Neural cell (in vitro differentiated cells): ENCODE results near the gene SLC16A4. TPM values are rescaled to one million over a fixed set of nuclear protein-coding genes. Genes with fewer than 3 reads are reported as not detected.

ENCODE experiments used
- H2AFZ ChIP-seq: fragments of 200-600, 300-800 bp; sonication (generic), shearing (Covaris generic); 2 replicates; pipeline ENCODE4 v1.6.0; 2014; ENCODE audit warnings: low read depth, mild to moderate bottlenecking, antibody characterized with exemption, low read length, moderate library complexity
- H3F3A ChIP-seq: fragments of 200-600 bp; shearing (Covaris generic); 2 replicates; pipeline ENCODE4 v1.6.1; 2016; ENCODE audit warnings: mild to moderate bottlenecking, moderate library complexity, mixed read lengths, antibody characterized with exemption, low read length; ENCODE audit not compliant: insufficient read depth, poor library complexity, severe bottlenecking
- H3K27ac ChIP-seq: fragments of 200-600, 300-800 bp; sonication (generic), shearing (Covaris generic); 2 replicates; pipeline ENCODE4 v1.5.1; 2014; ENCODE audit warnings: mild to moderate bottlenecking, low read length, moderate library complexity
- H3K27me3 ChIP-seq: fragments of 300-800, 200-600 bp; sonication (generic), shearing (Covaris generic); 2 replicates; pipeline ENCODE4 v1.6.0; 2014; ENCODE audit warnings: mild to moderate bottlenecking, low read depth, low read length, moderate library complexity; ENCODE audit not compliant: insufficient read depth
- H3K36me3 ChIP-seq: fragments of 300-800, 200-600 bp; sonication (generic), shearing (Covaris generic); 2 replicates; pipeline ENCODE4 v1.5.1; 2014; ENCODE audit warnings: mild to moderate bottlenecking, antibody characterized with exemption, low read length, moderate library complexity; ENCODE audit not compliant: insufficient read depth
- H3K4me2 ChIP-seq: fragments of 300-800, 200-600 bp; sonication (generic), shearing (Covaris generic); 2 replicates; pipeline ENCODE4 v1.6.0; 2014; ENCODE audit warnings: mild to moderate bottlenecking, low read length
- H3K4me3 ChIP-seq: fragments of 300-800, 200-600 bp; sonication (generic), shearing (Covaris generic); 2 replicates; pipeline ENCODE4 v1.5.1; 2014; ENCODE audit warnings: mild to moderate bottlenecking, low read length, moderate library complexity
- H3K79me2 ChIP-seq: fragments of 200-600 bp; shearing (Covaris generic); replicated peaks from 2 replicates; pipeline ENCODE4 v1.6.0; 2014; ENCODE audit warnings: mild to moderate bottlenecking, low read length, moderate library complexity; ENCODE audit not compliant: insufficient read depth
- H3K9ac ChIP-seq: fragments of 300-800, 200-600 bp; sonication (generic), shearing (Covaris generic); 2 replicates; pipeline ENCODE4 v1.6.1; 2016; ENCODE audit warnings: mild to moderate bottlenecking, low read length, mixed read lengths
- H3K9me2 ChIP-seq: fragments of 200-600 bp; shearing (Covaris generic); 2 replicates; pipeline ENCODE4 v1.6.1; 2016; ENCODE audit warnings: mild to moderate bottlenecking, low read length, mixed read lengths; ENCODE audit not compliant: insufficient read depth
- H3K9me3 ChIP-seq: fragments of 200-600, 300-800 bp; sonication (generic), shearing (Covaris generic); 2 replicates; pipeline ENCODE4 v1.6.1; 2016; ENCODE audit warnings: mild to moderate bottlenecking, mixed run types, low read length, moderate library complexity, mixed read lengths
- H4K20me1 ChIP-seq: fragments of 200-600 bp; shearing (Covaris generic); 2 replicates; pipeline ENCODE4 v1.6.1; 2016; ENCODE audit warnings: mild to moderate bottlenecking, mixed run types; ENCODE audit not compliant: insufficient read depth
- CTCF ChIP-seq: fragments of 450-650 bp; IDR thresholded peaks from 2 replicates; pipeline ENCODE4 v1.5.1; 2014; ENCODE audit warnings: antibody characterized with exemption, mild to moderate bottlenecking, moderate library complexity; ENCODE audit not compliant: poor library complexity, severe bottlenecking
- EP300 ChIP-seq: fragments of 450-650 bp; conservative IDR thresholded peaks from 2 replicates; pipeline ENCODE4 v1.6.1; 2014; ENCODE audit warnings: antibody characterized with exemption, mild to moderate bottlenecking, moderate library complexity; ENCODE audit not compliant: poor library complexity, severe bottlenecking
- EZH2 ChIP-seq: fragments of 200-600, 300-800 bp; shearing (Covaris generic), sonication (generic); IDR thresholded peaks from 2 replicates; pipeline ENCODE4 v1.6.1; 2014; ENCODE audit warnings: antibody characterized with exemption, low read length, borderline replicate concordance, mild to moderate bottlenecking; ENCODE audit not compliant: insufficient read depth, poor library complexity, severe bottlenecking
- MXI1 ChIP-seq: fragments of 450-650 bp; conservative IDR thresholded peaks from 2 replicates; pipeline ENCODE4 v1.6.1; 2014; ENCODE audit warnings: antibody characterized with exemption, mild to moderate bottlenecking; ENCODE audit not compliant: poor library complexity, severe bottlenecking
- POLR2AphosphoS5 ChIP-seq: IDR thresholded peaks from 2 replicates; pipeline ENCODE4 v1.6.1; 2012
- RAD21 ChIP-seq: fragments of 450-650 bp; conservative IDR thresholded peaks from 2 replicates; pipeline ENCODE4 v1.6.1; 2014; ENCODE audit warnings: antibody characterized with exemption, mild to moderate bottlenecking, moderate library complexity
- REST ChIP-seq: IDR thresholded peaks from 2 replicates; pipeline ENCODE4 v1.6.1; 2012; ENCODE audit warnings: borderline replicate concordance
- SMC3 ChIP-seq: fragments of 450-650 bp; conservative IDR thresholded peaks from 2 replicates; pipeline ENCODE4 v1.6.1; 2014; ENCODE audit warnings: antibody characterized with exemption, mild to moderate bottlenecking, moderate library complexity; ENCODE audit not compliant: poor library complexity
- TAF1 ChIP-seq: IDR thresholded peaks from 2 replicates; pipeline ENCODE4 v1.6.1; 2012; ENCODE audit warnings: low read depth
- polyA plus RNA-seq: library from polyadenylated mRNA; depleted of rRNA; stranded (reverse); fragments of >200 nt; gene quantifications from 2 replicates; pipeline ENCODE4 v1.2.3, GENCODE V29; 2014

SLC16A4 gene
- polyA plus RNA-seq, 1 donor from 2014 or later: 1.2 TPM

GRCh38 chr1:110428946-110429345 is 38.1 kb upstream of the SLC16A4 start:
- no peaks in the 10 kb centered on the region for H3K79me2 ChIP-seq
- H3K36me3 ChIP-seq: no peaks in the 10 kb centered on the region
- no peaks in the 10 kb centered on the region for H3K27me3 ChIP-seq
- H2AFZ ChIP-seq: no peak overlapping the region
- H3K9me2 ChIP-seq: no peaks in the 10 kb centered on the region
- H3K9me3 ChIP-seq: no peaks in the 10 kb centered on the region
- no peaks in the 10 kb centered on the region for H4K20me1 ChIP-seq
- TF ChIP-seq RAD21 (no peak), CTCF (no peak), REST (no peak), POLR2AphosphoS5 (no peak), SMC3 (no peak), MXI1 (no peak), EZH2 (no peak), EP300 (no peak), TAF1 (no peak)
- H3F3A ChIP-seq: no peaks in the 10 kb centered on the region
- H3K27ac ChIP-seq: no peak overlapping the region
- H3K4me2 ChIP-seq: no peak overlapping the region
- no peak overlapping the region for H3K9ac ChIP-seq
- H3K4me3 ChIP-seq: no peak overlapping the region

GRCh38 chr1:110426854-110427253 is 36.0 kb upstream of the SLC16A4 start:
- no peaks in the 10 kb centered on the region for H4K20me1 ChIP-seq
- no peaks in the 10 kb centered on the region for H3K9me3 ChIP-seq
- no peak overlapping the region for H3K4me3 ChIP-seq
- no peak overlapping the region for H2AFZ ChIP-seq
- H3K27ac ChIP-seq: no peak overlapping the region
- H3K9me2 ChIP-seq: no peaks in the 10 kb centered on the region
- no peaks in the 10 kb centered on the region for H3K79me2 ChIP-seq
- H3K4me2 ChIP-seq: no peak overlapping the region
- H3F3A ChIP-seq: no peaks in the 10 kb centered on the region
- no peak overlapping the region for H3K9ac ChIP-seq
- TF ChIP-seq POLR2AphosphoS5 (no peak), MXI1 (no peak), RAD21 (no peak), SMC3 (no peak), EP300 (no peak), TAF1 (no peak), REST (no peak)
- H3K36me3 ChIP-seq: no peaks in the 10 kb centered on the region
- H3K27me3 ChIP-seq: no peaks in the 10 kb centered on the region
